Neural progenitor cell (in vitro differentiated cells): ENCODE measurements around the gene SLC25A20. TPM values are rescaled to one million over a fixed set of nuclear protein-coding genes. Genes with fewer than 3 reads are reported as not detected.

ENCODE experiments used
- DNase-seq: peaks from one replicate; pipeline ENCODE4 v3.0.0-alpha.2; 2016; ENCODE audit warnings: low spot score
- H2AFZ ChIP-seq: fragments of 200-600 bp; sonication (generic); replicated peaks from 2 replicates; pipeline ENCODE4 v1.6.1; 2016; ENCODE audit warnings: antibody characterized with exemption
- H3F3A ChIP-seq: fragments of 200-600 bp; sonication (generic); 2 replicates; pipeline ENCODE4 v1.6.1; 2016; ENCODE audit warnings: antibody characterized with exemption, low read depth
- H3K27ac ChIP-seq: fragments of 200-600 bp; sonication (generic); 2 replicates; pipeline ENCODE4 v1.5.1; 2016; ENCODE audit warnings: mild to moderate bottlenecking
- H3K27me3 ChIP-seq: fragments of 200-600 bp; sonication (generic); 2 replicates; pipeline ENCODE4 v1.6.1; 2016; ENCODE audit warnings: mild to moderate bottlenecking, moderate library complexity
- H3K36me3 ChIP-seq: fragments of 200-600 bp; sonication (generic); 2 replicates; pipeline ENCODE4 v1.5.1; 2016
- H3K4me1 ChIP-seq: fragments of 200-600 bp; sonication (generic); 2 replicates; pipeline ENCODE4 v1.6.1; 2016; ENCODE audit warnings: mixed run types
- H3K4me2 ChIP-seq: fragments of 200-600 bp; sonication (generic); 2 replicates; pipeline ENCODE4 v1.6.1; 2016
- H3K4me3 ChIP-seq: fragments of 200-600 bp; sonication (generic); 2 replicates; pipeline ENCODE4 v1.5.1; 2016
- H3K79me2 ChIP-seq: fragments of 200-600 bp; sonication (generic); 2 replicates; pipeline ENCODE4 v1.6.1; 2016; ENCODE audit warnings: low read depth
- H3K9ac ChIP-seq: fragments of 200-600 bp; sonication (generic); 2 replicates; pipeline ENCODE4 v1.6.1; 2016
- H3K9me3 ChIP-seq: fragments of 200-600 bp; sonication (generic); 2 replicates; pipeline ENCODE4 v1.5.1; 2016; ENCODE audit warnings: low read depth
- H4K20me1 ChIP-seq: fragments of 200-600 bp; sonication (generic); 2 replicates; pipeline ENCODE4 v1.6.1; 2016; ENCODE audit warnings: low read depth
- H3K27ac Mint-ChIP-seq: 3 replicates; pipeline ENCODE4 v1.8.0; 2021; ENCODE audit warnings: mixed read lengths
- H3K27me3 Mint-ChIP-seq: 2 replicates; pipeline ENCODE4 v1.8.0; 2022; ENCODE audit warnings: low read depth, mild to moderate bottlenecking, inconsistent platforms, moderate library complexity, mixed read lengths; ENCODE audit not compliant: insufficient read depth
- H3K36me3 Mint-ChIP-seq: 3 replicates; pipeline ENCODE4 v1.8.0; 2021; ENCODE audit warnings: mixed read lengths
- H3K4me1 Mint-ChIP-seq: 3 replicates; pipeline ENCODE4 v1.8.0; 2021; ENCODE audit warnings: mixed read lengths
- H3K4me3 Mint-ChIP-seq: 3 replicates; pipeline ENCODE4 v1.8.0; 2021; ENCODE audit warnings: mild to moderate bottlenecking, moderate library complexity, mixed read lengths
- H3K9me3 Mint-ChIP-seq: 3 replicates; pipeline ENCODE4 v1.8.0; 2020; ENCODE audit warnings: mixed read lengths
- EZH2 ChIP-seq: fragments of 200-600 bp; sonication (generic); IDR thresholded peaks from 2 replicates; pipeline ENCODE4 v1.6.1; 2017; ENCODE audit warnings: antibody characterized with exemption, mild to moderate bottlenecking, moderate library complexity
- EZH2phosphoT487 ChIP-seq: fragments of 200-600 bp; sonication (generic); IDR thresholded peaks from 2 replicates; pipeline ENCODE4 v1.6.1; 2017; ENCODE audit warnings: antibody characterized with exemption
- total RNA-seq: library from RNA; depleted of rRNA; stranded (reverse); fragments of >200 nt; gene quantifications from 2 replicates; pipeline ENCODE4 v1.2.3, GENCODE V29; 2015; ENCODE audit warnings: low replicate concordance
- TF ChIP-seq, protein P1 (sequence below): fragments of 200-600 bp; sonication (generic); IDR thresholded peaks from 2 replicates; pipeline ENCODE4 v1.5.1; 2017; ENCODE audit warnings: antibody characterized with exemption, mild to moderate bottlenecking

SLC25A20 gene
- total RNA-seq, 1 donor from 2014 or later, result 12.5 TPM

DNA sequence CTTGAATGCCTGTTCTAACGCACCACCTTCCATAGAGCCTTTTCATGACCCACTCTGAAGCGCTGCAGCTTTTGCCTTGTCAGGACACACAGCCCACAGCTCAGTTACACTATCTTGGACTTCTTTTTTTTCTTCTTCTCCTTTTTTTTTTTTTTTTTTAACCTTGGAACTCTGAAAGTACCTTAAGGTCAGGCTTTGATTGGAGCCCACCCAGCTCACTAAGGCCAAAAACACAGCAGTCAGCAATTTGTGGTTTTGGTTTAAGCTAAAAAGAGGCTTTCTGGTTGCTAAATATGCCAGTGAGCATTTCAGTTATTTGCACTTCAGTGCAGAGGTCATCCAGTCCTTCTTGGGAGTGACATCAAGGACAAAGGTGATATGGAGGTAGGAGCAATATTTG lies 1.7 kb downstream of the SLC25A20 start:
- Histone ChIP-seq H3F3A (peaks cover 13% of the 10 kb centered on the region), H3K79me2 (no peaks in the 10 kb centered on the region), H3K27me3 (peaks cover 10% of the 10 kb centered on the region), H4K20me1 (no peaks in the 10 kb centered on the region), H3K4me2 (no peak overlapping the region), H3K9ac (no peak overlapping the region), H3K36me3 (no peaks in the 10 kb centered on the region), H3K4me1 (no peaks in the 10 kb centered on the region), H3K27ac (no peak overlapping the region), H2AFZ (no peak overlapping the region), H3K4me3 (no peak overlapping the region), H3K9me3 (no peaks in the 10 kb centered on the region)
- H3K4me1 Mint-ChIP-seq, result peaks cover 14% of the 10 kb centered on the region
- no peak for DNase-seq
- H3K27ac Mint-ChIP-seq, result peak overlapping the region; percentile 62
- TF ChIP-seq EZH2phosphoT487 (no peak), EZH2 (no peak)
- TF ChIP-seq, protein P1, sequence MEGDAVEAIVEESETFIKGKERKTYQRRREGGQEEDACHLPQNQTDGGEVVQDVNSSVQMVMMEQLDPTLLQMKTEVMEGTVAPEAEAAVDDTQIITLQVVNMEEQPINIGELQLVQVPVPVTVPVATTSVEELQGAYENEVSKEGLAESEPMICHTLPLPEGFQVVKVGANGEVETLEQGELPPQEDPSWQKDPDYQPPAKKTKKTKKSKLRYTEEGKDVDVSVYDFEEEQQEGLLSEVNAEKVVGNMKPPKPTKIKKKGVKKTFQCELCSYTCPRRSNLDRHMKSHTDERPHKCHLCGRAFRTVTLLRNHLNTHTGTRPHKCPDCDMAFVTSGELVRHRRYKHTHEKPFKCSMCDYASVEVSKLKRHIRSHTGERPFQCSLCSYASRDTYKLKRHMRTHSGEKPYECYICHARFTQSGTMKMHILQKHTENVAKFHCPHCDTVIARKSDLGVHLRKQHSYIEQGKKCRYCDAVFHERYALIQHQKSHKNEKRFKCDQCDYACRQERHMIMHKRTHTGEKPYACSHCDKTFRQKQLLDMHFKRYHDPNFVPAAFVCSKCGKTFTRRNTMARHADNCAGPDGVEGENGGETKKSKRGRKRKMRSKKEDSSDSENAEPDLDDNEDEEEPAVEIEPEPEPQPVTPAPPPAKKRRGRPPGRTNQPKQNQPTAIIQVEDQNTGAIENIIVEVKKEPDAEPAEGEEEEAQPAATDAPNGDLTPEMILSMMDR, result no peak
- peak overlapping the region; percentile 41 for H3K4me3 Mint-ChIP-seq
- H3K27me3 Mint-ChIP-seq, result peaks cover 6% of the 10 kb centered on the region
- no peaks in the 10 kb centered on the region for H3K9me3 Mint-ChIP-seq
- no peaks in the 10 kb centered on the region for H3K36me3 Mint-ChIP-seq

DNA sequence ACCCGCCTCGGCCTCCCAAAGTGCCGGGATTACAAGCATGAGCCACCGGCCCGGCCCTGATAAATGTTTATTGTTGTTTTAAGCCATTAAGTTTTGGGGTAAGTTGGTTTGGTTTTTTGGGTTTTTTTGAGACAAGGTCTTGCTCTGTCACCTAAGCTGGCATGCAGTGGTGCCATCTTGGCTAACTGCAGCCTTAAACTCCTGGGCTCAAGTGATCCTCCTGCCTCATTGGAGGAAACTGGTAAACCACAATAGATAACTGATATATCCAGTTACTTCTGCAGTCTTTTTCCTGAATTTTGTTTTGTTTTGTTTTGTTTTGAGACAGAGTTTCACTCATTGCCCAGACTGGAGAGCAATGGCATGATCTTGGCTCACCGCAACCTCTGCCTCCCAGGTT lies 4.2 kb downstream of the SLC25A20 start:
- H2AFZ ChIP-seq, result no peak overlapping the region
- H3K9me3 ChIP-seq, result no peaks in the 10 kb centered on the region
- peaks cover 2% of the 10 kb centered on the region for H3K27me3 Mint-ChIP-seq
- H4K20me1 ChIP-seq, result no peaks in the 10 kb centered on the region
- H3K9me3 Mint-ChIP-seq, result no peaks in the 10 kb centered on the region
- H3K27me3 ChIP-seq, result peaks cover 10% of the 10 kb centered on the region
- H3K79me2 ChIP-seq, result no peaks in the 10 kb centered on the region
- H3K4me2 ChIP-seq, result no peak overlapping the region
- peaks cover 16% of the 10 kb centered on the region for H3K4me1 Mint-ChIP-seq
- H3K27ac ChIP-seq, result no peak overlapping the region
- no peak overlapping the region for H3K27ac Mint-ChIP-seq
- no peaks in the 10 kb centered on the region for H3K36me3 Mint-ChIP-seq
- no peak overlapping the region for H3K4me3 ChIP-seq
- H3K9ac ChIP-seq, result no peak overlapping the region
- H3K4me1 ChIP-seq, result no peaks in the 10 kb centered on the region
- TF ChIP-seq EZH2phosphoT487, result no peak
- TF ChIP-seq, protein P1, result no peak
- TF ChIP-seq EZH2, result no peak
- no peak overlapping the region for H3K4me3 Mint-ChIP-seq
- no peaks in the 10 kb centered on the region for H3K36me3 ChIP-seq
- peaks cover 12% of the 10 kb centered on the region for H3F3A ChIP-seq
- DNase-seq, result no peak

DNA sequence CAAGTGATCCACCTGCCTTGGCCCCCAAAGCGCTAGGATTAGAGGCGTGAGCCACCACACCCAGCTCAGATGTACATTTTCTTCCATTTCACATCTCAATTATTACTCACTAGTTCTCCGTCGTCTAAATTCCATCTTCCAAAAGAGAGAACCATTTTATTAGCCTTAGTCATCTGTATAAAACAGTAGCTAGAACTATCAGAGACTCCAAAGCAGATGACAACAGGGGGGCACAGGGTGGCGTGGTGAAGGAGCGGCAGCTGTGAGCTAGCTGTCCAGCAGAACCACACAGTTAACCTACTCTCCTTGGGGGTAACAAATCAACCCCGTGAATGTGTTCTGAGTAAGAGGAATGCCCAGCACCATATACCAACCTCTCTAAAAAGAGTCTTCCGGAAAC lies 7.1 kb downstream of the SLC25A20 start:
- H3K4me2 ChIP-seq, result no peak overlapping the region
- H3K4me3 Mint-ChIP-seq, result no peak overlapping the region
- no peak overlapping the region for H3K4me3 ChIP-seq
- H3K27ac ChIP-seq, result no peak overlapping the region
- H3K4me1 Mint-ChIP-seq, result peaks cover 2% of the 10 kb centered on the region
- no peak for DNase-seq
- peak overlapping the region; percentile 18 for H3K27ac Mint-ChIP-seq
- TF ChIP-seq EZH2 (no peak), EZH2phosphoT487 (no peak)
- TF ChIP-seq, protein P1, result no peak
- H3F3A ChIP-seq, result no peaks in the 10 kb centered on the region
- no peak overlapping the region for H2AFZ ChIP-seq
- H3K27me3 Mint-ChIP-seq, result peaks cover 2% of the 10 kb centered on the region
- H3K36me3 ChIP-seq, result no peaks in the 10 kb centered on the region
- no peaks in the 10 kb centered on the region for H3K79me2 ChIP-seq
- H3K9ac ChIP-seq, result no peak overlapping the region
- H3K4me1 ChIP-seq, result no peaks in the 10 kb centered on the region
- H4K20me1 ChIP-seq, result no peaks in the 10 kb centered on the region
- H3K36me3 Mint-ChIP-seq, result no peaks in the 10 kb centered on the region
- no peaks in the 10 kb centered on the region for H3K27me3 ChIP-seq
- no peaks in the 10 kb centered on the region for H3K9me3 ChIP-seq
- no peaks in the 10 kb centered on the region for H3K9me3 Mint-ChIP-seq
